Astrocyte (in vitro differentiated cells and primary cell): Measurements from ENCODE around the gene CCDC178. TPM values are rescaled to one million over a fixed set of nuclear protein-coding genes. Genes with fewer than 3 reads are reported as not detected.
A peak's percentile ranks its signal among the peaks of the same experiment; 100 is the strongest.

ENCODE experiments used
- DNase-seq: peaks from one replicate; pipeline ENCODE4 v3.0.0-alpha.2; 2010; ENCODE audit warnings: low read depth
- FAIRE-seq: peaks from 2 replicates; lab custom pipeline; 2011; peaks lifted over from hg19 to GRCh38; lab: Jason Lieb, UNC
- H2AFZ ChIP-seq: 2 replicates; pipeline ENCODE4 v1.6.0; 2012; ENCODE audit warnings: low read depth, low read length, inconsistent platforms
- H3K27ac ChIP-seq: 2 replicates; pipeline ENCODE4 v1.5.1; 2011; ENCODE audit warnings: low read depth, low read length, inconsistent platforms
- H3K27me3 ChIP-seq: 2 replicates; pipeline ENCODE4 v1.6.0; 2011; ENCODE audit warnings: low read length, inconsistent platforms; ENCODE audit not compliant: insufficient read depth
- H3K36me3 ChIP-seq: 2 replicates; pipeline ENCODE4 v1.5.1; 2011; ENCODE audit warnings: low read length, inconsistent platforms; ENCODE audit not compliant: insufficient read depth
- H3K4me1 ChIP-seq: 2 replicates; pipeline ENCODE4 v1.5.1; 2011; ENCODE audit warnings: low read length, inconsistent platforms; ENCODE audit not compliant: insufficient read depth
- H3K4me2 ChIP-seq: 2 replicates; pipeline ENCODE4 v1.6.0; 2012; ENCODE audit warnings: low read length, inconsistent platforms
- H3K4me3 ChIP-seq: 2 replicates; pipeline ENCODE4 v1.5.1; 2011; ENCODE audit warnings: low read depth, mild to moderate bottlenecking, low read length, inconsistent platforms; ENCODE audit not compliant: insufficient read depth
- H3K79me2 ChIP-seq: 2 replicates; pipeline ENCODE4 v1.6.0; 2012; ENCODE audit warnings: mild to moderate bottlenecking, low read length, inconsistent platforms; ENCODE audit not compliant: insufficient read depth
- H3K9ac ChIP-seq: 2 replicates; pipeline ENCODE4 v1.6.0; 2012; ENCODE audit warnings: mild to moderate bottlenecking, low read length, inconsistent platforms
- H3K9me3 ChIP-seq: 2 replicates; pipeline ENCODE4 v1.5.1; 2012; ENCODE audit warnings: low read depth, mild to moderate bottlenecking, low read length, inconsistent platforms; ENCODE audit not compliant: insufficient read depth
- H4K20me1 ChIP-seq: 2 replicates; pipeline ENCODE4 v1.6.0; 2012; ENCODE audit warnings: low read length, inconsistent platforms; ENCODE audit not compliant: insufficient read depth
- H3K27ac Mint-ChIP-seq: one replicate; pipeline ENCODE4 v1.8.0; 2021; ENCODE audit warnings: mild to moderate bottlenecking, mixed read lengths; ENCODE audit not compliant: unreplicated experiment
- H3K27me3 Mint-ChIP-seq: one replicate; pipeline ENCODE4 v1.8.0; 2021; ENCODE audit warnings: low read depth, mixed read lengths; ENCODE audit not compliant: unreplicated experiment
- H3K36me3 Mint-ChIP-seq: one replicate; pipeline ENCODE4 v1.8.0; 2021; ENCODE audit warnings: low read depth, mixed read lengths; ENCODE audit not compliant: unreplicated experiment
- H3K4me1 Mint-ChIP-seq: one replicate; pipeline ENCODE4 v1.8.0; 2021; ENCODE audit warnings: low read depth, mixed read lengths; ENCODE audit not compliant: unreplicated experiment
- H3K4me3 Mint-ChIP-seq: one replicate; pipeline ENCODE4 v1.8.0; 2021; ENCODE audit warnings: mild to moderate bottlenecking, moderate library complexity, mixed read lengths; ENCODE audit not compliant: unreplicated experiment
- H3K9me3 Mint-ChIP-seq: one replicate; pipeline ENCODE4 v1.8.0; 2021; ENCODE audit warnings: mild to moderate bottlenecking, mixed read lengths; ENCODE audit not compliant: unreplicated experiment
- EZH2 ChIP-seq: IDR thresholded peaks from 2 replicates; pipeline ENCODE4 v1.6.1; 2012; ENCODE audit warnings: mild to moderate bottlenecking, low read length, inconsistent platforms; ENCODE audit not compliant: insufficient read depth
- total RNA-seq: library from RNA; stranded (reverse); gene quantifications from 2 replicates; pipeline ENCODE4 v1.2.1, GENCODE V29; 2021
- TF ChIP-seq, protein P1 (sequence below): IDR thresholded peaks from 2 replicates; pipeline ENCODE4 v1.5.1; 2011; ENCODE audit warnings: low read depth, mild to moderate bottlenecking, inconsistent platforms, low read length, moderate library complexity; ENCODE audit not compliant: insufficient read depth

The CCDC178 gene
- total RNA-seq, 1 donor from 2014 or later = 0.30 TPM

DNA sequence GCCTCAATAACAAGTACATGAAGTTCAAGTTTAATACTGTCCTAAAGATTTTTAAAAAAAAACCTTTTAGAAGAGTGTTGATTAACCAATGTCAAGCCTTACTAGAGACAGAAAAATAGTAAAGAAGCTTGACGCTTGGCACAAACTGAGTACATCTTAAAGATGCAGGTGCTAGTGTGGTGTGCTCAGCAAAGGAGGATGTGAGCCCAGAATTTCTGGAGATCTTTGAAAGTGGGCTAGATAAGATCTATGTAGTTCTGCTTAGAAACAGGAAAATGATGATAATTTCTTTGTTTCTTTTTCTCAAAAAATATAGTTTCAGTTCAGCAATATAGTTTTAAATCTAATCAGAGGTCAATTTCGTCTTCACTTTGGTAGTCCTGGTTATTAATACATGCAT is 549.4 kb downstream of the CCDC178 start:
- no peak overlapping the region for H2AFZ ChIP-seq
- Mint-ChIP-seq H3K4me3 (no peak overlapping the region), H3K9me3 (no peaks in the 10 kb centered on the region), H3K36me3 (no peaks in the 10 kb centered on the region), H3K4me1 (peaks cover 3% of the 10 kb centered on the region), H3K27me3 (no peaks in the 10 kb centered on the region), H3K27ac (no peak overlapping the region)
- FAIRE-seq (no peak), DNase-seq (no peak)
- no peak overlapping the region for H3K27ac ChIP-seq
- no peaks in the 10 kb centered on the region for H4K20me1 ChIP-seq
- H3K9me3 ChIP-seq = no peaks in the 10 kb centered on the region
- H3K79me2 ChIP-seq = no peaks in the 10 kb centered on the region
- no peaks in the 10 kb centered on the region for H3K36me3 ChIP-seq
- H3K4me3 ChIP-seq = no peak overlapping the region
- TF ChIP-seq, protein P1, sequence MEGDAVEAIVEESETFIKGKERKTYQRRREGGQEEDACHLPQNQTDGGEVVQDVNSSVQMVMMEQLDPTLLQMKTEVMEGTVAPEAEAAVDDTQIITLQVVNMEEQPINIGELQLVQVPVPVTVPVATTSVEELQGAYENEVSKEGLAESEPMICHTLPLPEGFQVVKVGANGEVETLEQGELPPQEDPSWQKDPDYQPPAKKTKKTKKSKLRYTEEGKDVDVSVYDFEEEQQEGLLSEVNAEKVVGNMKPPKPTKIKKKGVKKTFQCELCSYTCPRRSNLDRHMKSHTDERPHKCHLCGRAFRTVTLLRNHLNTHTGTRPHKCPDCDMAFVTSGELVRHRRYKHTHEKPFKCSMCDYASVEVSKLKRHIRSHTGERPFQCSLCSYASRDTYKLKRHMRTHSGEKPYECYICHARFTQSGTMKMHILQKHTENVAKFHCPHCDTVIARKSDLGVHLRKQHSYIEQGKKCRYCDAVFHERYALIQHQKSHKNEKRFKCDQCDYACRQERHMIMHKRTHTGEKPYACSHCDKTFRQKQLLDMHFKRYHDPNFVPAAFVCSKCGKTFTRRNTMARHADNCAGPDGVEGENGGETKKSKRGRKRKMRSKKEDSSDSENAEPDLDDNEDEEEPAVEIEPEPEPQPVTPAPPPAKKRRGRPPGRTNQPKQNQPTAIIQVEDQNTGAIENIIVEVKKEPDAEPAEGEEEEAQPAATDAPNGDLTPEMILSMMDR = no peak
- no peak for TF ChIP-seq EZH2
- no peaks in the 10 kb centered on the region for H3K27me3 ChIP-seq
- no peak overlapping the region for H3K9ac ChIP-seq
- no peaks in the 10 kb centered on the region for H3K4me1 ChIP-seq
- H3K4me2 ChIP-seq = no peak overlapping the region

DNA sequence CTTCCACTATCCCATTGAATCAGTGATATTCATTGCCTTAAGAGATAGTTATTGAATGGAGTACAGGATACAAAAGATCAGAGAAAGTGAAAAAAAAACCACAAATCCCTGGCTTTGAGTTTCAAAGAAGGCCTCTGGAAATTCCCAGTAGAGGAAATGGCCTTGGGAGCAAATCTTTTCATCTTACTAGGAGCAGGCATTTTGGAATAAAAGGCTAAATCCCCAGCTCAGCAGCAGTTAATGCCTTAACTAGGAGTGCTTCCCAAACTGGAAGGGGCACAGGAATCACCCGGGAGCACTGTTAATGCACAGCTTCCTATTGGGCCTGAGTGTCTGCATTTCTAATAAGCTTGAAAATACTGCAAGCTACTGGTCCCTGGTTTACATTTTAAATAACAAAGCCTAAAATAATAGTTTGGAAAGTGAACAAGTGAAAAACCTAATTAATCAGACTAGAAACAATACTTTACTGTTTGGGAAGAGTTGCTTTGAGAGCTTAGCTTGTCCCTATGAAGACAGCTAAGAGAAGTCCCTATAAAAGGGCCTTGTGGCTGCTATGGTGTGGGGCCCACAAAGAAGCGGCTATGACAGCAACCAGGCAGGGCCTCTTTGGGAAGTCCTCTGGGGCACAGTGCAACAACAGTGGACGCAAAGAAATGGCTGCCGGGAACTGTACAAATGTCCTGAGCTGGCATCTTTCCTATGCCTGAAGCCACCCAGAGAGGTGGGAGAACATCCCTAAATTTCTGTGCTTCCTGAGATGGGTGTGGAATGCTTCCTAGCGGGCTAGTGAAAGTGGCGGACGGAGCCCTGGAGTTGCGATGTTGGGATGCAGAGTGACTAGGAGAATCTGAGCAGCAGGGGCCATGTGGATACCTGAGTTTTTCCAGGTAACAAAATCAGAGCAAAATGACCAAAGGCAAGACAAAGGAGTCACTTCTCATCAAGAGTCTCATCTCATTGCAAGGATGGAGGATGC is 550.6 kb downstream of the CCDC178 start:
- Histone ChIP-seq H3K27ac (no peak overlapping the region), H3K9me3 (no peaks in the 10 kb centered on the region), H3K9ac (no peak overlapping the region), H3K4me2 (no peak overlapping the region), H4K20me1 (no peaks in the 10 kb centered on the region), H3K27me3 (no peaks in the 10 kb centered on the region), H3K79me2 (no peaks in the 10 kb centered on the region), H3K36me3 (no peaks in the 10 kb centered on the region), H2AFZ (peak overlapping the region; percentile 51), H3K4me1 (no peaks in the 10 kb centered on the region), H3K4me3 (no peak overlapping the region)
- FAIRE-seq = no peak
- TF ChIP-seq EZH2 = no peak
- TF ChIP-seq, protein P1 = no peak
- Mint-ChIP-seq H3K4me1 (peaks cover 3% of the 10 kb centered on the region), H3K27me3 (no peaks in the 10 kb centered on the region), H3K36me3 (no peaks in the 10 kb centered on the region), H3K9me3 (no peaks in the 10 kb centered on the region), H3K4me3 (no peak overlapping the region), H3K27ac (no peak overlapping the region)
- no peak for DNase-seq

DNA sequence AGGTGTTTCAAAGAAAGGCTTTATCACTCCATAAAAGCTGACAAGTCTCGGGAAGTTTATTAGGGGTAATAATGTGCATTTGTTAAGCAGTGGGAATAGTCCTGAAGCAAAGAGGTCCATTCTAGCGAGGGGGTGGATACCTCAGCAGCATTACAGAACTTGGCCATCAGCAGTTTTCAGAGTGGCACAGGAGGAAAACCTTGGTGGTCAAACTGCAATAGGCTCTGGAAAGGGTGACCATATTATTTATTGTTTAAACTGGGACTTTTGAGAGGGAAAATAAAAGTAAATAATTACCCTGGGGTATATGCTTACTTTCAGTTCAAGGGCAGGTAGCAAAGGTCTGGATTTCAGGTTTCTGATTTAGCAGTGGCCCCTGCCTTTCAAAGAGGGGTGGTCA is 552.2 kb downstream of the CCDC178 start:
- H3K36me3 ChIP-seq = no peaks in the 10 kb centered on the region
- no peak overlapping the region for H2AFZ ChIP-seq
- no peaks in the 10 kb centered on the region for H3K4me1 ChIP-seq
- no peaks in the 10 kb centered on the region for H3K27me3 ChIP-seq
- TF ChIP-seq, protein P1 = no peak
- no peaks in the 10 kb centered on the region for H3K9me3 Mint-ChIP-seq
- no peak overlapping the region for H3K9ac ChIP-seq
- no peaks in the 10 kb centered on the region for H3K36me3 Mint-ChIP-seq
- no peak for DNase-seq
- H3K27me3 Mint-ChIP-seq = no peaks in the 10 kb centered on the region
- H3K4me3 Mint-ChIP-seq = no peak overlapping the region
- no peaks in the 10 kb centered on the region for H3K9me3 ChIP-seq
- H3K4me2 ChIP-seq = no peak overlapping the region
- no peak overlapping the region for H3K27ac ChIP-seq
- H4K20me1 ChIP-seq = no peaks in the 10 kb centered on the region
- H3K27ac Mint-ChIP-seq = no peak overlapping the region
- H3K79me2 ChIP-seq = no peaks in the 10 kb centered on the region
- FAIRE-seq = no peak
- H3K4me3 ChIP-seq = no peak overlapping the region
- H3K4me1 Mint-ChIP-seq = peaks cover 3% of the 10 kb centered on the region
